Measurements from ENCODE around the gene SNX21. TPM values are rescaled to one million over a fixed set of nuclear protein-coding genes. Genes with fewer than 3 reads are reported as not detected.

The SNX21 gene
- total RNA-seq, 8 experiments from 2014 or later, result 7.6 to 42.1 (median 15.8) TPM

- WGBS, 10 experiments, result 60 to 92% (median 88%) methylated on average over 2 to 4 of the region's 4 CpGs; no CpG with 5 or more reads in 3 of the 10 experiments
- ATAC-seq (replicated peaks in 6 of 8), result no peak
- in situ Hi-C loops (cut with MboI; ENCODE audit: low pct_unique_long_range_greater_than_20kb in 2 of 9, low sequenced_read_pairs in 9 of 9, unreplicated experiment in 9 of 9), result no loop called here
- Histone ChIP-seq H3K27ac (no peak overlapping the region), H3K4me1 (replicated peaks in 1 of 2) (peaks cover 5 to 11% of the 10 kb centered on the region in 2 donors), H3K4me3 (no peak overlapping the region)
These were observed 49.0 kb downstream of the SNX21 start for GRCh38 chr20:45882469-45883099.

GRCh38 chr20:45883100-45883469, 49.5 kb downstream of the SNX21 start:
- ATAC-seq (replicated peaks in 6 of 8), result no peak
- WGBS, 10 experiments, result 80 to 100% (median 91%) methylated on average over 1 to 6 of the region's 9 CpGs; no CpG with 5 or more reads in 2 of the 10 experiments
- in situ Hi-C loops (cut with MboI; ENCODE audit: low pct_unique_long_range_greater_than_20kb in 2 of 9, low sequenced_read_pairs in 9 of 9, unreplicated experiment in 9 of 9), result no loop called here

GRCh38 chr20:45886590-45887345, 53.2 kb downstream of the SNX21 start:
- WGBS, 10 experiments, result 78 to 89% (median 80%) methylated on average over 2 to 5 of the region's 19 CpGs; no CpG with 5 or more reads in 7 of the 10 experiments
- Histone ChIP-seq H3K4me1 (replicated peaks in 1 of 2) (peaks cover 12 to 15% of the 10 kb centered on the region in 2 donors), H3K4me3 (no peak overlapping the region), H3K27ac (no peak overlapping the region)
- ATAC-seq (replicated peaks in 6 of 8), result no peak
- in situ Hi-C loops (cut with MboI; ENCODE audit: low pct_unique_long_range_greater_than_20kb in 2 of 9, low sequenced_read_pairs in 9 of 9, unreplicated experiment in 9 of 9), result no loop called here

More at GRCh38 chr20:45883100-45883469, 49.5 kb downstream of the SNX21 start:
- Histone ChIP-seq H3K4me3 (no peak overlapping the region), H3K4me1 (replicated peaks in 1 of 2) (peaks cover 5 to 11% of the 10 kb centered on the region in 2 donors), H3K27ac (no peak overlapping the region)

GRCh38 chr20:45887346-45887715, 53.7 kb downstream of the SNX21 start, which contains the start of gene SPATA25:
SPATA25 (minus strand) TSS chr20:45887622; CDS start chr20:45887590, 32 bp downstream.
- ATAC-seq (replicated peaks in 6 of 8), result no peak
- Histone ChIP-seq H3K27ac (no peak within 1 kb of the TSS), H3K4me3 (no peak within 1 kb of the TSS), H3K4me1 (replicated peaks in 1 of 2) (peaks cover 15 to 16% of the 10 kb centered on the region in 2 donors)
- in situ Hi-C loops (cut with MboI; ENCODE audit: low pct_unique_long_range_greater_than_20kb in 2 of 9, low sequenced_read_pairs in 9 of 9, unreplicated experiment in 9 of 9), result no loop called here
- WGBS, 10 experiments, result 94 to 96% methylated on average over 2 to 6 of the region's 8 CpGs; no CpG with 5 or more reads in 8 of the 10 experiments

- in situ Hi-C loops (cut with MboI; ENCODE audit: low pct_unique_long_range_greater_than_20kb in 2 of 9, low sequenced_read_pairs in 9 of 9, unreplicated experiment in 9 of 9), result no loop called here
- WGBS, 10 experiments, result 40 to 100% (median 93%) methylated on average over 1 to 3 of the region's 3 CpGs; no CpG with 5 or more reads in 4 of the 10 experiments
These were observed 55.1 kb downstream of the SNX21 start for GRCh38 chr20:45888681-45889080.

GRCh38 chr20:45890077-45890984, 56.7 kb downstream of the SNX21 start:
- 0 to 45% (median 5%) methylated on average over 3 to 19 of the region's 79 CpGs; no CpG with 5 or more reads in 3 of the 10 experiments for WGBS, 10 experiments
- ATAC-seq (replicated peaks in 6 of 8), result peak; percentile 28 to 83 (median 73)
- H3K4me1 ChIP-seq (replicated peaks in 1 of 2), result peaks cover 15 to 16% of the 10 kb centered on the region in 2 donors
- peak overlapping the region; percentile 68 to 85 (median 73) for H3K4me3 ChIP-seq
- in situ Hi-C loops (cut with MboI; ENCODE audit: low pct_unique_long_range_greater_than_20kb in 2 of 9, low sequenced_read_pairs in 9 of 9, unreplicated experiment in 9 of 9), result no loop called here
- peak overlapping the region; percentile 85 to 97 for H3K27ac ChIP-seq

More at GRCh38 chr20:45888681-45889080, 55.1 kb downstream of the SNX21 start:
- Histone ChIP-seq H3K27ac (no peak overlapping the region), H3K4me3 (no peak overlapping the region), H3K4me1 (replicated peaks in 1 of 2) (peaks cover 15 to 16% of the 10 kb centered on the region in 2 donors)
- ATAC-seq (replicated peaks in 6 of 8), result no peak

- 0 to 20% (median 0%) methylated on average over 1 to 9 of the region's 78 CpGs; no CpG with 5 or more reads in 2 of the 10 experiments for WGBS, 10 experiments
- in situ Hi-C loops (cut with MboI; ENCODE audit: low pct_unique_long_range_greater_than_20kb in 2 of 9, low sequenced_read_pairs in 9 of 9, unreplicated experiment in 9 of 9), result no loop called here
- Histone ChIP-seq H3K4me1 (replicated peaks in 1 of 2) (peaks cover 15 to 16% of the 10 kb centered on the region in 2 donors), H3K4me3 (peak within 1 kb of the TSS; percentile 68 to 85 (median 73)), H3K27ac (peak within 1 kb of the TSS; percentile 85 to 97)
- ATAC-seq (replicated peaks in 6 of 8), result peak; percentile 48 to 82 (median 78)
These were observed 57.7 kb downstream of the SNX21 start, which contains the start of the genes CTSA and NEURL2 for GRCh38 chr20:45890985-45891983. CTSA (plus strand) TSS chr20:45891335; CDS start chr20:45891569, 234 bp downstream. NEURL2 (minus strand) TSS chr20:45891208; CDS start chr20:45890991, 217 bp downstream.

GRCh38 chr20:45892049-45892825, 58.6 kb downstream of the SNX21 start:
- whole genome bisulfite sequencing, 10 experiments, result 64 to 100% (median 80%) methylated on average over 1 to 9 of the region's 9 CpGs; no CpG with 5 or more reads in 2 of the 10 experiments
- peak in 3 of 8 experiments; percentile 2 to 6 (median 5) for ATAC-seq (replicated peaks in 6 of 8)

More at GRCh38 chr20:45892049-45892825, 58.6 kb downstream of the SNX21 start:
- Histone ChIP-seq H3K27ac (no peak overlapping the region), H3K4me3 (peak overlapping the region; percentile 68 to 85 (median 73)), H3K4me1 (replicated peaks in 1 of 2) (peaks cover 15 to 16% of the 10 kb centered on the region in 2 donors)
- in situ Hi-C loops (cut with MboI; ENCODE audit: low pct_unique_long_range_greater_than_20kb in 2 of 9, low sequenced_read_pairs in 9 of 9, unreplicated experiment in 9 of 9), result no loop called here
